AG09309 (cell line): ENCODE measurements around the gene ELK3.

Source experiments
- DNase-seq: peaks from one replicate; pipeline ENCODE4 v3.0.0-alpha.2; 2010; ENCODE audit warnings: low read depth
- H3K4me3 ChIP-seq: 2 replicates; pipeline ENCODE4 v1.5.1; 2011; ENCODE audit warnings: mild to moderate bottlenecking, low read depth, low read length, moderate library complexity; ENCODE audit not compliant: control insufficient read depth
- CTCF ChIP-seq: IDR thresholded peaks from 2 replicates; pipeline ENCODE4 v1.5.1; 2011; ENCODE audit warnings: mild to moderate bottlenecking, low read depth, low read length, inconsistent platforms; ENCODE audit not compliant: insufficient read depth, control insufficient read depth; ENCODE audit errors: missing control alignments

The ELK3 gene

GRCh38 chr12:96242597-96242996 is 48.4 kb downstream of the ELK3 start:
- DNase-seq, result no peak
- TF ChIP-seq CTCF, result no peak

GRCh38 chr12:96244826-96245225 is 50.7 kb downstream of the ELK3 start:
- no peak for TF ChIP-seq CTCF
- DNase-seq, result no peak
- no peak overlapping the region for H3K4me3 ChIP-seq

More at GRCh38 chr12:96242597-96242996, 48.4 kb downstream of the ELK3 start:
- no peak overlapping the region for H3K4me3 ChIP-seq

GRCh38 chr12:96246926-96247505 is 52.8 kb downstream of the ELK3 start:
- no peak for DNase-seq
- no peak overlapping the region for H3K4me3 ChIP-seq
- no peak for TF ChIP-seq CTCF

- no peak overlapping the region for H3K4me3 ChIP-seq
- no peak for TF ChIP-seq CTCF
Measured at GRCh38 chr12:96247563-96247962, 53.4 kb downstream of the ELK3 start.

GRCh38 chr12:96248136-96248931 is 54.2 kb downstream of the ELK3 start:
- H3K4me3 ChIP-seq, result no peak overlapping the region
- no peak for DNase-seq
- no peak for TF ChIP-seq CTCF

More at GRCh38 chr12:96247563-96247962, 53.4 kb downstream of the ELK3 start:
- DNase-seq, result no peak

- no peak for TF ChIP-seq CTCF
- no peak for DNase-seq
Measured at GRCh38 chr12:96249196-96250118, 55.3 kb downstream of the ELK3 start.

More at GRCh38 chr12:96249196-96250118, 55.3 kb downstream of the ELK3 start:
- H3K4me3 ChIP-seq, result no peak overlapping the region
